BJ (cell line): Measurements from ENCODE around the gene RIT1. TPM values are rescaled to one million over a fixed set of nuclear protein-coding genes. Genes with fewer than 3 reads are reported as not detected.

Experiments
- CTCF ChIA-PET: fragments of 350-600 bp; formaldehyde crosslinking; extraction: SDS; loops from one replicate; lab custom pipeline; 2021; ENCODE audit warnings: antibody characterized with exemption, inconsistent platforms; lab: Yijun Ruan, JAX
- POLR2A ChIA-PET: fragments of 300-600 bp; sonication (Branson Sonifier 250); formaldehyde crosslinking; extraction: SDS; loops from one replicate; lab custom pipeline; 2021; ENCODE audit warnings: antibody characterized with exemption; lab: Charles Lee
- DNase-seq: peaks from one replicate; pipeline ENCODE4 v3.0.0-alpha.2; 2011; ENCODE audit warnings: low read depth
- H3K27me3 ChIP-seq: 2 replicates; pipeline ENCODE4 v1.6.0; 2011; ENCODE audit warnings: low read length; ENCODE audit not compliant: control insufficient read depth, insufficient read depth
- H3K36me3 ChIP-seq: 2 replicates; pipeline ENCODE4 v1.5.1; 2011; ENCODE audit warnings: low read length; ENCODE audit not compliant: control insufficient read depth, insufficient read depth
- H3K4me3 ChIP-seq: 2 replicates; pipeline ENCODE4 v1.5.1; 2011; ENCODE audit warnings: low read depth, mild to moderate bottlenecking, control low read depth, low read length
- CTCF ChIP-seq: IDR thresholded peaks from 2 replicates; pipeline ENCODE4 v1.5.1; 2011; ENCODE audit warnings: low read depth, mild to moderate bottlenecking, control low read depth, inconsistent platforms, low read length, moderate library complexity; ENCODE audit not compliant: insufficient read depth
- polyA plus RNA-seq: library from polyadenylated mRNA; depleted of rRNA; stranded (reverse); fragments of >200 nt; gene quantifications from 2 replicates; pipeline ENCODE4 v1.2.3, GENCODE V29; 2011; rRNA removed
- small RNA-seq: library from RNA; depleted of rRNA; stranded (forward); fragments of <200 nt; gene quantifications from one replicate; pipeline ENCODE3, GENCODE V24; 2012; ENCODE audit warnings: low replicate concordance, low read depth; ENCODE audit not compliant: insufficient read length

RIT1 gene
- polyA plus RNA-seq, 1 experiment, result 25.8 TPM

GRCh38 chr1:155856975-155857930, 53.9 kb downstream of the RIT1 start, which contains the start of gene GON4L:
Gene GON4L (minus strand): TSS chr1:155857214. CDS start chr1:155853780, 3,434 bp downstream.
- peak within 1 kb of the TSS; percentile 91 for H3K4me3 ChIP-seq
- ChIA-PET CTCF (interaction anchor here (1.5 kb wide), 1 partner anchor 22 kb away, joined by 3 read pairs; no protein-coding TSS in a partner anchor), POLR2A (interaction anchor here (0.6 to 0.8 kb wide), 3 partner anchors 53 to 77 kb away, joined by 3 to 10 read pairs (median 3); partner anchors contain the start of gene KHDC4)
- H3K27me3 ChIP-seq, result no peaks in the 10 kb centered on the region
- peaks cover 8% of the 10 kb centered on the region for H3K36me3 ChIP-seq
- no peak for TF ChIP-seq CTCF
- DNase-seq, result peak; percentile 56

GRCh38 chr1:155856257-155856974, 54.7 kb downstream of the RIT1 start:
- DNase-seq, result no peak
- H3K27me3 ChIP-seq, result no peaks in the 10 kb centered on the region
- ChIA-PET POLR2A (interaction anchor here (0.6 to 0.7 kb wide), 2 partner anchors 12 to 356 kb away, joined by 4 to 5 read pairs; partner anchors contain the start of gene PMF1), CTCF (interaction anchor here (1.5 kb wide), 1 partner anchor 22 kb away, joined by 3 read pairs; no protein-coding TSS in a partner anchor)
- H3K4me3 ChIP-seq, result peak overlapping the region; percentile 91
- no peak for TF ChIP-seq CTCF
- H3K36me3 ChIP-seq, result peaks cover 8% of the 10 kb centered on the region

- POLR2A ChIA-PET, result no interaction called here
Observed at GRCh38 chr1:155850345-155850744, 60.8 kb downstream of the RIT1 start.

GRCh38 chr1:155847823-155848529, 63.2 kb downstream of the RIT1 start:
- Histone ChIP-seq H3K27me3 (no peaks in the 10 kb centered on the region), H3K4me3 (no peak overlapping the region), H3K36me3 (peaks cover 6% of the 10 kb centered on the region)
- no peak for TF ChIP-seq CTCF
- DNase-seq, result no peak
- POLR2A ChIA-PET, result no interaction called here
- CTCF ChIA-PET, result interaction anchor here (1.0 kb wide), 1 partner anchor 8 kb away, joined by 3 read pairs; no protein-coding TSS in a partner anchor

More at GRCh38 chr1:155850345-155850744, 60.8 kb downstream of the RIT1 start:
- peaks cover 8% of the 10 kb centered on the region for H3K36me3 ChIP-seq
- no peaks in the 10 kb centered on the region for H3K27me3 ChIP-seq
- no peak for TF ChIP-seq CTCF
- no peak overlapping the region for H3K4me3 ChIP-seq
- CTCF ChIA-PET, result interaction anchor here (1.2 kb wide), 1 partner anchor 10 kb away, joined by 3 read pairs; no protein-coding TSS in a partner anchor
- no peak for DNase-seq

Small RNA genes within 50 kb of the gene (small RNA-seq; reads per million reads assigned to genes)
- gene MIR6738 (not detected), gene RF00015 (not detected), gene SCARNA4 (not detected), gene SNORA80E (13.5 reads per million, percentile 79 among the genes with 10 or more reads in this experiment)

Other genes starting within 250 kb of the RIT1 start
- gene YY1AP1, start 222.6 kb downstream of the RIT1 start, polyA plus RNA-seq, result 57.7 and 57.9 TPM in 2 replicates
- 131 and 142 TPM in 2 replicates for gene DAP3, start 222.3 kb downstream of the RIT1 start, polyA plus RNA-seq
- 17.9 and 18.3 TPM in 2 replicates for gene GON4L, start 54.1 kb downstream of the RIT1 start, polyA plus RNA-seq
- 36.0 and 36.6 TPM in 2 replicates for gene SYT11, start 51.8 kb downstream of the RIT1 start, polyA plus RNA-seq
- 39.0 and 39.8 TPM in 2 replicates for gene KHDC4, start 23.1 kb upstream of the RIT1 start, polyA plus RNA-seq
- gene RXFP4, start 30.3 kb upstream of the RIT1 start, polyA plus RNA-seq, result not detected in 2 replicates
- gene ARHGEF2, start 67.2 kb upstream of the RIT1 start, polyA plus RNA-seq, result 130 and 213 TPM in 2 replicates
- gene SSR2, start 109.6 kb upstream of the RIT1 start, polyA plus RNA-seq, result 891 and 935 TPM in 2 replicates
- gene UBQLN4, start 142.4 kb upstream of the RIT1 start, polyA plus RNA-seq, result 25.7 and 28.3 TPM in 2 replicates
- gene LAMTOR2, start 143.4 kb upstream of the RIT1 start, polyA plus RNA-seq, result 60.0 and 77.4 TPM in 2 replicates
- gene RAB25, start 149.8 kb upstream of the RIT1 start, polyA plus RNA-seq, result not detected in 2 replicates
- 1.9 TPM in 2 replicates for gene MEX3A, start 171.1 kb upstream of the RIT1 start, polyA plus RNA-seq
- 537 and 840 TPM in 2 replicates for gene LMNA, start 203.4 kb upstream of the RIT1 start, polyA plus RNA-seq
- gene SEMA4A, start 242.2 kb upstream of the RIT1 start, polyA plus RNA-seq, result 0.49 and 0.77 TPM in 2 replicates